DND-41 (cell line): Measurements from ENCODE around the gene PRRT2.

ENCODE experiments used
- EZH2 ChIP-seq: IDR thresholded peaks from 3 replicates; pipeline ENCODE4 v1.6.1; 2012; ENCODE audit warnings: borderline replicate concordance, low read depth, mild to moderate bottlenecking, moderate library complexity, low read length, inconsistent platforms; ENCODE audit not compliant: severe bottlenecking
- TF ChIP-seq, protein P1 (sequence below): IDR thresholded peaks from 2 replicates; pipeline ENCODE4 v1.5.1; 2012; ENCODE audit warnings: borderline replicate concordance, low read length, moderate library complexity, mild to moderate bottlenecking; ENCODE audit not compliant: poor library complexity, severe bottlenecking; ENCODE audit errors: extremely low read depth

DNA sequence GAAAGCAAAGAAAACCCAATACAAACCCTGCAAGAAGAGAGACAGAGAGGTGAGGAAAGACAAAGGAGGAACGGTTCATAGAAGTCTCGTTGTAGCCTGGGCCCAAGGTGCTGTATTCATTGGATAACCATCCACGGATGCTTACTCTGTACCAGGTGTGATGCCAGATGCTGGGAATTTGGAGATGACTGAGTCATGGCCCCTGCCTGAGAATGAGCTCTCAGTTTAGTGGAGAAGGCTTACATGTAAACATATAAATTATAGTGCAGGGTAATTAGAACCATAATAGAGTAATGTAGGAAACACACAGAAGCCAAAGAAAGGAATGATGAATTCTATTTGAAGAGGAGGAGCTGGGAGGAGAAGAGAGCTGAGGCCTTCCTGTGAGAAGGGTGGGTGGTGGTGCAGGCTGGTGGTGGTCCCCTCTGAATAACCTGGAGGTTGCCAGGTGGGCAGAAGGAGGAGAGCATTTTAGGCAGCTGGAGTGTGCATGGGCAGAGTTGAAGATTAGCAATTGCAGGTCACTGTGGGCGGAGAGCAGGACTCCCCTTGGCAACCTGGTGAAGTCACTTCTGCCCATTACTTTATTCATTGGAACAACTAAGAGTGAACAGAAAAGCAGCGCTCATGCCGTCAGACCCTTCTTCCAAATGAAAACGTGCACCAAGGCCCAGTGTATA, 41.6 kb upstream of the PRRT2 start:
- TF ChIP-seq, protein P1, sequence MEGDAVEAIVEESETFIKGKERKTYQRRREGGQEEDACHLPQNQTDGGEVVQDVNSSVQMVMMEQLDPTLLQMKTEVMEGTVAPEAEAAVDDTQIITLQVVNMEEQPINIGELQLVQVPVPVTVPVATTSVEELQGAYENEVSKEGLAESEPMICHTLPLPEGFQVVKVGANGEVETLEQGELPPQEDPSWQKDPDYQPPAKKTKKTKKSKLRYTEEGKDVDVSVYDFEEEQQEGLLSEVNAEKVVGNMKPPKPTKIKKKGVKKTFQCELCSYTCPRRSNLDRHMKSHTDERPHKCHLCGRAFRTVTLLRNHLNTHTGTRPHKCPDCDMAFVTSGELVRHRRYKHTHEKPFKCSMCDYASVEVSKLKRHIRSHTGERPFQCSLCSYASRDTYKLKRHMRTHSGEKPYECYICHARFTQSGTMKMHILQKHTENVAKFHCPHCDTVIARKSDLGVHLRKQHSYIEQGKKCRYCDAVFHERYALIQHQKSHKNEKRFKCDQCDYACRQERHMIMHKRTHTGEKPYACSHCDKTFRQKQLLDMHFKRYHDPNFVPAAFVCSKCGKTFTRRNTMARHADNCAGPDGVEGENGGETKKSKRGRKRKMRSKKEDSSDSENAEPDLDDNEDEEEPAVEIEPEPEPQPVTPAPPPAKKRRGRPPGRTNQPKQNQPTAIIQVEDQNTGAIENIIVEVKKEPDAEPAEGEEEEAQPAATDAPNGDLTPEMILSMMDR, result no peak
- TF ChIP-seq EZH2, result no peak
